Skeletal muscle cell (primary cell): ENCODE measurements around the gene PRR35.

Experiments
- DNase-seq: peaks from one replicate; pipeline ENCODE4 v3.0.0-alpha.2; 2010; ENCODE audit warnings: low read depth
- H3K4me3 ChIP-seq: 2 replicates; pipeline ENCODE4 v1.5.1; 2011; ENCODE audit warnings: low read depth, mild to moderate bottlenecking, control low read depth, low read length, moderate library complexity

Gene PRR35

DNA sequence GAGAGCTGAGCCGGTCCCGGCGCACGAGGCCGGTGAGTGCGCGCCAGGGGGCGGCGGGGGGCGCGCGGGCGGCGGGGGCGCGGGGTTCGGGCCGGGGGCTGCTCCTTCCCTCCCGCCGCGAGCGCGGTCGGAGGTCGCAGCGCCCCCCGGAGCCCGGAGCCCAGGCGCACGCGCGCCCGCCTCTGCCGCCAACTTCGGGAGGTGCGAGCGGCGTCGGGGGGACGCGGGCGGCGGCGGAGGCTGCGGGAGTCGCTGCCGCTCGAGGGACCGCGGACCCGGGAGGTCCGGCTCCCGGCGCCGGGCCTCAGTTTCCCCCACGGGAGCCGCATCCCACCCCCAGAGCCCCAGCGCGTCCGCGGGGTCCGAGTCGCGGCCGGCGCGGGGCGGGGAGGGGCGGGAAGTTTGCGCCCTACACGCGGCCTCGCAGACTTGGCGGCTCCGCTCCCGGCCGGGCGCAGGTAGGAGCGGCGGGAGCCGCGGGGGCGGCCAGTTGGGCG is at the start of gene PRR35:
Gene PRR35 (plus strand): TSS at position 191 of the 497 bp plus-strand sequence. CDS start 2,901 bp downstream, outside the sequence.
- DNase-seq = no peak
- H3K4me3 ChIP-seq = no peak within 1 kb of the TSS

GRCh38 chr16:512802-513201 is 47.4 kb upstream of the PRR35 start:
- no peak for DNase-seq
- no peak overlapping the region for H3K4me3 ChIP-seq

DNA sequence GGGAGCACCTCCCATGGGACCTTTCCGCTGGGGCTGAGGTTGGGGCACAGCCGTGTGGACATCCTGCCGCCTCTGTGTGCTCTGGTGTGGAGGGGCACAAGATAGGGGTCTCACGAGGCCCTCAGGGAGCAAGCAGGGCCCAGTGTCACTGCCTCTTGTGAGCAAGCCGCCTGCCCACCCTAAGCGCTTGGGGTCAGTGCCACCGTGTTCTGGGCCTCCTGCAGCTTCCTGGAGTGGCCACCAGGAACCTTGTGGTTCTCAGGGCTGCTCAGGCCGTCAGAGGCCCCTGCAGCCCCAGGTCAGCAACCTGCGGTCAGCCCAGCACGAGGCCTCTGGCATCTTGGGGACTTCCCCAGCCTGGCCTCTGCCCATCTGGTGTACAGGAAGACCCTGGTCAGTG is 46.2 kb upstream of the PRR35 start:
- DNase-seq = no peak
- no peak overlapping the region for H3K4me3 ChIP-seq

DNA sequence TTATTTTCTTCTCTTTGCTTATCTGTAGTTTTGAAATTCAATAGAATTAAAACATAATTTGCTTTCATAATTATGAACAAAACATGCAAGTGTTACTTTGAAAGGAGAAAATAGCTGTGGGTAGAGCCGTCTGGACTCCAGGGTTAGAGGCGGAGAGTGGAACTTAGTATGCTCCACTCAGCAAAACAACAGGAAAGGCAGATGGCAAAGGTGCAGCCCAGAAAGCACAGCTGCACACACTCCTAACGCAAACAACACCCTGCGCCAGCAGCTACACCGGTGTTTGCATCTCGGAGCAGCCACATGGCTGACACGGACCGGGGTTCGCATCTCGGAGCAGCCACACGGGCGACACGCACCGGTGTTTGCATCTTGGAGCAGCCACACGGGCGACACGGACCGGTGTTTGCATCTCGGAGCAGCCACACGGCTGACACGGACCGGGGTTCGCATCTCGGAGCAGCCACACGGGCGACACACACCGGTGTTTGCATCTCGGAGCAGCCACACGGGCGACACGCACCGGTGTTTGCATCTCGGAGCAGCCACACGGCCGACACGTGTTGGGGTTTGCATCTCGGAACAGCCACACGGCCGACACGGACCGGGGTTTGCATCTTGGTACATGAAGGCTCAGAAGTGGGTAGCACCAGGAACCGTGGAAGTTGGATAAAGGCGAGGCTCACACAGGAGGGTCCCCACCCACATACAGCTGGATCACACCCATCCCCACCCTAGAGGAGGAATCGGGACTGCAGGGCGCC is 44.8 kb upstream of the PRR35 start:
- no peak for DNase-seq
- H3K4me3 ChIP-seq = no peak overlapping the region

DNA sequence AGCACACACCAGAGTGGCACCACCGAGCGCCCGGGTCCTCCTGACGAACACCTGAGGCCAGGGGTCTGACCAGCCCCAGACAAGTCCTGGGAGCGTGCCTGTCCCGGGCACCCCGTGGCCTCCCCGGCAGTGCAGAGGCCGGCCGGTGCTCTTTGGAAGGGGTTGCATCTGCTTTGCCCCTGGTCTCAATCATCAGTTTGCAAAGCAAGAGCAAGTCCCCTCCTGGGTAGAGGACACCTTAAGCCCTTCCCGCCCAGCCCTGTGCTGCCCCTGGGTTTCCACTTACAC is 44.3 kb upstream of the PRR35 start:
- no peak overlapping the region for H3K4me3 ChIP-seq

DNA sequence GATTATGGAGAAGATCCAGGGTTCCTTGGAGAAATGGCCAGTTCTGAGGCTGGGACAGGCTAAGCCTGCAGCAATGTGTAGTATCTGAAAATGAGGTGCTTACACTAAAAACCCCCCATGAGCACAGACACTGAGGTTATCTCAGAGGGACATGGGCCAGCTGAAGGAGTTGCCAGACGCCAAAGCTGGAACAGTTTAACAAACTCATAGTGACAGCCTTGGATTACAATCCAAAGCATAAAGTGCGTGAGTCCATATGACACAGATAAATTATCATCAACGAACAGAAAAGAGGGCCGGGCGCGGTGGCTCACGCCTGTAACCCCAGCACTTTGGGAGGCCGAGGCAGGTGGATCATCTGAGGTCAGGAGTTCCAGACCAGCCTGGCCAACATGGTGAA is 43.9 kb upstream of the PRR35 start:
- no peak for DNase-seq

More for the DNA sequence above, 44.3 kb upstream of the PRR35 start:
- DNase-seq = no peak

GRCh38 chr16:518858-519257 is 41.3 kb upstream of the PRR35 start:
- no peak for DNase-seq
- no peak overlapping the region for H3K4me3 ChIP-seq

More for the DNA sequence above, 43.9 kb upstream of the PRR35 start:
- no peak overlapping the region for H3K4me3 ChIP-seq

DNA sequence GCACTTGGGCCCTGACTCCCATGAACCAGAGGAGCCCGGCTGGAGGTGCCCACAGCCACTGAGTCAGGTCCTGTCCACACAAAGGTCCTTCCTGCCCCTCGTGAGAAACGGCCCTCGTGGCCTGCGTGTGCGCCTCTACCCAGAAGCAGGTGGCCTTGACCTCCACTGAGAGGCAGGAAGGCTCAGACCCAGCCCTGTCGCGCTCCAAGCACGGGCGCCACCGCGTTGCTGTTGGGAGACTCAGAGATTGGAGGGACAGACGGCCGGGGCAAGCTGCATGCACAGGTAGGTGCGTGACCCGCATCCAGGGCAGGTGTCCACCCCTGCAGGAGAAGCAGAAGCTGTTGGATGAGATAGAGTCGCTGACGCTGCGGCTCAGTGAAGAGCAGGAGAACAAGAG is 40.8 kb upstream of the PRR35 start:
- no peak overlapping the region for H3K4me3 ChIP-seq
- no peak for DNase-seq

DNA sequence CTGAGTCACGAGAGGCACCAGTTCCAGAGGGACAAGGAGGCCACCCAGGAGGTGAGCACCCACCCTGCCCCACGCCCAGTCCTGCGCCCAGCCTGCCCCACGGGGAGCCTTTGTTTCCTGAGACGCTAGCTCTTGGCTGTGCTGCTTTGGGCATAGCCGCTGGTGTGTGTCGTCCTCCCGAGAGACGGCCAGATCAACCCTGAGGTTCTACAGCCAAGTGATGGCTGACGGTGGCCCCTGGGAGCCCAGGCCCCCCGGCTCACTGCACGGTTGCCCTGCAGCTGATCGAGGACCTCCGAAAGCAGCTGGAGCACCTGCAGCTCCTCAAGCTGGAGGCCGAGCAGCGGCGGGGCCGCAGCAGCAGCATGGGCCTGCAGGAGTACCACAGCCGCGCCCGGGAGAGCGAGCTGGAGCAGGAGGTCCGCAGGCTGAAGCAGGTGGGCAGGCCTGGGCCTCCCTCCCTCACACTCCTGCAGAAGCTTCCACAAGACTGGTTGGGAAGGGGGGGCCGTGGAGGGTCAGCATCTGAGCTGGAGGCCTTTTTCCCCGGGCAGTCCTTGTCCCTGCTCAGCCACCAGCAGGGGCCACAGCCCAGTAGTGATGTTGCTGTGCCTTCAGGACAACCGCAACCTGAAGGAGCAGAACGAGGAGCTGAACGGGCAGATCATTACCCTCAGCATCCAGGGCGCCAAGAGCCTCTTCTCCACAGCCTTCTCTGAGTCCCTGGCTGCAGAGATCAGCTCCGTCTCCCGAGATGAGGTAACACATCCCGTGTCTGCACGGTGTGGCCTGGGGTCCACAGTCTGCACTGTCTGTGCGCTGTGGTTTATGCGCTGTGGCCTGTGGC is 40.1 kb upstream of the PRR35 start:
- no peak overlapping the region for H3K4me3 ChIP-seq
- DNase-seq = no peak

DNA sequence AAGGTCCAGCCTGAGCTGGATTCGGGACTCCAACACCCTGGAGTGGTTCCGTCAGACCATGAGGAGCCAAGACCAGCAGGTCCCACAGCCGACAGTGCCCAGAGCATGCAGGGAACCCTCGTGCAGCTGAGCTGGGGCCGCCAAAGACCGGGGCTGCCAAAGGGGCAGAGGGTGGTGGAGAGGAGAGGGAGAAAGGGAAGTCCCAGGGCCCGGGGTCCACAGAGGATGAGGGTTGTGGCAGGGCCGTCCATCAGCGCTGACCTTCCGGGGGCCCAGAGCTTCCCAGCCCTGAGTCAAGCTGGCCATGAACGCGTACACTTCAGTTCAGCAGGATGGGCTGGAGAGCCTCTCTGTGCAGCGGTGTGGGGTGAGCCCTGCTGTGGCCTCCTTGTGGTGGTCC is 39.3 kb upstream of the PRR35 start:
- no peak for DNase-seq

GRCh38 chr16:521381-522210 is 38.6 kb upstream of the PRR35 start:
- H3K4me3 ChIP-seq = no peak overlapping the region

More for the DNA sequence above, 39.3 kb upstream of the PRR35 start:
- no peak overlapping the region for H3K4me3 ChIP-seq

DNA sequence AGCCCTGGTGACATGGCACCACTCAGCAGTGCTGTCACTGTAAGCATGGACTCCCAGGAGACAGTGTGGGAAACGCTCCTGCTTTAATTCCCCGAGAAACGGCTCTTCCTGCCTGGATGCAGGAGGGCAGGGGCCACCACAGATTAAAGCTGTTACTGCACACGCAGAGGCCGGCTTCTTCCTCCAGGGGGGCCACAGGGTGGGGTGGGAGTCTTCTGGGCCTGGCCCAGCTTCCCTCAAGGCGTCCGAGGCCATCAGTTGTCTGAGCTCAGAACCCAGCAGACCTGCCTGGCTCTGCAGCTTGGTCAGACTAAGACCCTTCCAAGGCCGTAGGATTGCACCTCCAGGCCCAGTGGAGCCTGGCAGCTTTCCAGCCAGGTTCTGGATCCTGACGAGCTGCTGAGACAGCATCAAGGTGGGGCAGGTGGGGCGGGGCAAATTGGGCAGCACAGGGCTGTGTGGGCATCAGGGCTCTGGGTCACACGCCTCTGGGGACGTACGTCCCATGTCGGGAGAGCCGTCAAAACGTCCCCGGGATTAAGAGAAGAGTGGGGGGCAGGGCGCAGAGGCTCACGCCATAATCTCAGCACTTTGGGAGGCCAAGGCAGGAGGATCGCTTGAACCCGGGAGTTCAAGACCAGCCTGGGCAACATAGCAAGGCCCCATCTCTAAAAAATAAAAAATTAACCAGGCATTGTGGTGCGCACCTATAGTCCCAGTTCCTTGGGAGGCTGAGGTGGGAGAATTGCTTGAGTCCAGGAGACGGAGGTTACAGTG is 37.7 kb upstream of the PRR35 start:
- DNase-seq = no peak
- no peak overlapping the region for H3K4me3 ChIP-seq

More at GRCh38 chr16:521381-522210, 38.6 kb upstream of the PRR35 start:
- no peak for DNase-seq

DNA sequence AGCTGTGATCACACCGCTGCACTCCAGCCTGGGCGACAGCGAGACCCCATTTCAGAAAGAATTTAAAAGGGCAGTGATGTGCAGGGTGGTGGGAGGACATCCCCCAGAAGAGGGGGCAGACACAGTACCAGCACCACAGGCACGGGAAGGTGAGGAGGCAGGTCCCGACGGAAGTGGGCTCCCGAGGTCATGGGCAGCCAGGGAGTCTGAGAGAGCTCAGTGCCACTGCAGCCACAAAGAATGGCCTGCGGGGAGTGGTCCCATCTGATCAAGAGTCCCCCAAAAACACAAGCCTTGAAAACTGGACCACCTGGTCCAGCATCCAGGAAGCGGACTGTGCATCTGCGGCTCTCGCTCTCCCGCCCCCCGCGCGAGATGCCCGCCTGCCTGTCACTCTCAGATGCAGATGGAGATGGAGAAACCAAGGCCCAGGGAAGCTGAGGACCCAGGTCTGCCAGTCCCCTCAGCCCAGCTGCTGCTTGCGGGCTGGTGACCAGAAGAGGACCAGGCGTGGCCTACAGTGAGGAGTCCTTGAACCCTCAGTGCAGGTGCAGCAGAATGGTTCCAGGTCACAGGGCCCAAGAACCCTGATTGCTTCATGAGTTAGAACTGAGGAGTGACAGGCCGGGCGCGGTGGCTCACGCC is 37.0 kb upstream of the PRR35 start:
- H3K4me3 ChIP-seq = no peak overlapping the region
- DNase-seq = no peak

DNA sequence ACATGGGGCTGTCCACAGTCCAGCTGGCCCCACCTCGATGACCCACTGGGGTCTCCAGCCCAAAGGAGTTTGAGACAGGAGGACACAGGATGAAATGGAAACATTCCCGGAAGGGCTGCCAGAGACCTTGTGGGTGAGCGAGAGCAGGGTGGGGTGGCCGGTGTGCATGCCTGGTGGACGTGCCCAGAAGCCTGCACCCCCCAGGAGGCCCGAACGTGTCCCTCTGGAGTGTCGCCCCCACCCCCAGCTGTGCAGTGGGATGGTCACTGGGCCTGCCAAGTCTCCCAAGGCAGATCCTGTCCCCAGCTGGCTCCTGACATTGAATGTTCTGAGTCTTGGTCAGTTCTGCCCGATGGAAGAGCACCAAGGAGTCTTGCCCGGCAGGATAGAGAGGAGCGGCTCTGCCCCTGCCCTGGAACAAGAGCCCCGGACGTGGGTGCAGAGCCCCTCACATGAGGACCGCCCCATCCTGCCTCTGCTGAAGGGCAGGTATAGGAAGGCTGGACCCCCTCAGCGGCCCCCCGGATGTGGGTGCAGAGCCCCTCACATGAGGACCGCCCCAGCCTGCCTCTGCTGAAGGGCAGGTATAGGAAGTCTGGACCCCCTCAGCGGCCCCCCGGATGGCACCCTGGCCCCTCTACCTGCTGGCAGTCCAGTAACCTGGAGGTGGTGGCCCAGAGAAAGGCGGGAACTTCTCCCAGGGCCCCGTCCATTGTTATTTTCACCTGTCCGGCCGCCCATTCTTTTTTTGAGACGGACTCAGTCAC is 35.7 kb upstream of the PRR35 start:
- DNase-seq = no peak
- H3K4me3 ChIP-seq = no peak overlapping the region

- no peak overlapping the region for H3K4me3 ChIP-seq
- DNase-seq = no peak
These were observed 35.1 kb upstream of the PRR35 start for GRCh38 chr16:525123-525519.

- DNase-seq = peak; percentile 49
- H3K4me3 ChIP-seq = peak overlapping the region; percentile 89
These were observed 34.5 kb upstream of the PRR35 start for GRCh38 chr16:525520-526180.

- no peak for DNase-seq
These were observed 33.8 kb upstream of the PRR35 start for GRCh38 chr16:526181-527014.

More at GRCh38 chr16:526181-527014, 33.8 kb upstream of the PRR35 start:
- H3K4me3 ChIP-seq = peak overlapping the region; percentile 89
